ENCODE results near the gene CFAP210. TPM values are rescaled to one million over a fixed set of nuclear protein-coding genes. Genes with fewer than 3 reads are reported as not detected.

CFAP210 gene
- total and polyA plus RNA-seq, 4 donors = 0.02 to 0.42 (median 0.21) TPM

- no peak for DNase-seq (ENCODE audit: low spot score)
- no peak overlapping the region for H3K4me3 ChIP-seq (ENCODE audit: low read depth in 1 of 3, low read length in 3 of 3)
- no peaks in the 10 kb centered on the region for H3K27me3 ChIP-seq (ENCODE audit: control insufficient read depth in 4 of 4, insufficient read depth in 4 of 4, low read length in 3 of 4)
- peaks cover 0 to 27% (median 9%) of the 10 kb centered on the region in 4 donors for H3K4me1 ChIP-seq (ENCODE audit: control insufficient read depth in 4 of 4, insufficient read depth in 4 of 4, low read length in 3 of 4)
- peaks cover 0 to 2% (median 0%) of the 10 kb centered on the region in 4 donors for H3K36me3 ChIP-seq (ENCODE audit: control insufficient read depth in 4 of 4, insufficient read depth in 3 of 4, low read depth in 1 of 4, low read length in 3 of 4)
- TF ChIP-seq FOXA2 (IDR thresholded peaks at IDR 0.05) (no peak), RXRA (IDR thresholded peaks at IDR 0.05) (peak; percentile 29 to 57), NR2F2 (IDR thresholded peaks at IDR 0.05) (peak; percentile 85), EGR1 (IDR thresholded peaks at IDR 0.05; ENCODE audit: low read depth in 2 of 2) (no peak), RAD21 (IDR thresholded peaks at IDR 0.05) (no peak), REST (IDR thresholded peaks at IDR 0.05) (no peak), MAX (IDR thresholded peaks at IDR 0.05) (no peak)
- H3K9ac ChIP-seq (ENCODE audit: low read depth in 1 of 2, low read length in 2 of 2) = no peak overlapping the region
- H3K27ac ChIP-seq (ENCODE audit: low read depth in 1 of 2, low read length in 2 of 2) = no peak overlapping the region
- no peaks in the 10 kb centered on the region for H3K9me3 ChIP-seq (ENCODE audit: control insufficient read depth in 4 of 4, low read length in 3 of 4)
- 79% methylated on average over 5 of the region's 5 CpGs for WGBS
Measured at GRCh38 chr2:169736902-169737301, 42.7 kb upstream of the CFAP210 start.

- H3K36me3 ChIP-seq (ENCODE audit: control insufficient read depth in 4 of 4, insufficient read depth in 3 of 4, low read depth in 1 of 4, low read length in 3 of 4) = no peaks in the 10 kb centered on the region
Measured at GRCh38 chr2:169735623-169736022, 41.4 kb upstream of the CFAP210 start.

GRCh38 chr2:169734169-169734847 is 40.1 kb upstream of the CFAP210 start:
- DNase-seq (ENCODE audit: low spot score) = peak; percentile 44
- Histone ChIP-seq H3K27ac (ENCODE audit: low read depth in 1 of 2, low read length in 2 of 2) (peak overlapping the region; percentile 55 to 66), H3K9ac (ENCODE audit: low read depth in 1 of 2, low read length in 2 of 2) (peak overlapping the region in 1 of 2 donors; percentile 54), H3K36me3 (ENCODE audit: control insufficient read depth in 4 of 4, insufficient read depth in 3 of 4, low read depth in 1 of 4, low read length in 3 of 4) (no peaks in the 10 kb centered on the region), H3K4me1 (ENCODE audit: control insufficient read depth in 4 of 4, insufficient read depth in 4 of 4, low read length in 3 of 4) (peaks cover 0 to 23% (median 7%) of the 10 kb centered on the region in 4 donors), H3K27me3 (ENCODE audit: control insufficient read depth in 4 of 4, insufficient read depth in 4 of 4, low read length in 3 of 4) (no peaks in the 10 kb centered on the region), H3K4me3 (ENCODE audit: low read depth in 1 of 3, low read length in 3 of 3) (peak overlapping the region; percentile 61 to 96 (median 75)), H3K9me3 (ENCODE audit: control insufficient read depth in 4 of 4, low read length in 3 of 4) (no peaks in the 10 kb centered on the region)
- 3% methylated on average over 69 of the region's 69 CpGs for WGBS
- TF ChIP-seq FOXA2 (IDR thresholded peaks at IDR 0.05) (no peak), NR2F2 (IDR thresholded peaks at IDR 0.05) (no peak), TAF1 (conservative IDR thresholded peaks at IDR 0.05) (no peak), GABPA (IDR thresholded peaks at IDR 0.05 in 1 of 2, conservative IDR thresholded peaks at IDR 0.05 in 1 of 2) (no peak), CTCF (IDR thresholded peaks at IDR 0.05; ENCODE audit: low read depth, low read length, missing input control) (no peak), EGR1 (IDR thresholded peaks at IDR 0.05; ENCODE audit: low read depth in 2 of 2) (no peak), JUND (IDR thresholded peaks at IDR 0.05) (no peak), REST (IDR thresholded peaks at IDR 0.05) (no peak), MAX (IDR thresholded peaks at IDR 0.05) (no peak), RXRA (IDR thresholded peaks at IDR 0.05) (no peak), YY1 (IDR thresholded peaks at IDR 0.05) (no peak)

More at GRCh38 chr2:169735623-169736022, 41.4 kb upstream of the CFAP210 start:
- TF ChIP-seq GABPA (IDR thresholded peaks at IDR 0.05 in 1 of 2, conservative IDR thresholded peaks at IDR 0.05 in 1 of 2) = no peak
- no peak for TF ChIP-seq YY1 (IDR thresholded peaks at IDR 0.05)
- no peak for TF ChIP-seq FOXA2 (IDR thresholded peaks at IDR 0.05)
- no peak for TF ChIP-seq MAX (IDR thresholded peaks at IDR 0.05)
- no peak for TF ChIP-seq HNF4A (conservative IDR thresholded peaks at IDR 0.05)
- H3K4me3 ChIP-seq (ENCODE audit: low read depth in 1 of 3, low read length in 3 of 3) = no peak overlapping the region
- H3K9ac ChIP-seq (ENCODE audit: low read depth in 1 of 2, low read length in 2 of 2) = no peak overlapping the region
- WGBS = 93% methylated on average over 4 of the region's 4 CpGs
- no peak overlapping the region for H3K27ac ChIP-seq (ENCODE audit: low read depth in 1 of 2, low read length in 2 of 2)
- H3K4me1 ChIP-seq (ENCODE audit: control insufficient read depth in 4 of 4, insufficient read depth in 4 of 4, low read length in 3 of 4) = peaks cover 0 to 27% (median 9%) of the 10 kb centered on the region in 4 donors
- no peaks in the 10 kb centered on the region for H3K27me3 ChIP-seq (ENCODE audit: control insufficient read depth in 4 of 4, insufficient read depth in 4 of 4, low read length in 3 of 4)
- DNase-seq (ENCODE audit: low spot score) = no peak
- H3K9me3 ChIP-seq (ENCODE audit: control insufficient read depth in 4 of 4, low read length in 3 of 4) = no peaks in the 10 kb centered on the region
